Heart left ventricle (tissue), 13 donors: Measurements from ENCODE around the gene GSDME.

ENCODE experiments used
- CTCF ChIP-seq, 12 donors: fragments of 200-600 bp; sonication (generic) in 4 of 12; IDR thresholded peaks; one replicate each; pipeline versions ENCODE4 v1.5.0 to v1.8.0; 2018 to 2022; ENCODE audit warnings: antibody characterized with exemption in 12 of 12, mild to moderate bottlenecking in 5 of 12
- POLR2A ChIP-seq, 2 donors: fragments of 450-650 bp; IDR thresholded peaks; one replicate each; pipeline ENCODE4 v1.6.1; 2017; ENCODE audit warnings: antibody characterized with exemption in 2 of 2, mild to moderate bottlenecking in 2 of 2, moderate library complexity in 2 of 2
- donor health status: ischemic (EF 13 %, LVEDD 7.1; RV severe dilation, severe dysfunction).
- donor health status: DM: no; HTN: yes; CAD: no.
- donor health status: DM: no; HTN: no; CAD: no.
- donor health status: ischemic (EF 25% LVEDD 6.9; RV normal size, moderate dysfunction).
- donor health status: ischemic (EF 25% LVEDD 5.7; RV mildly dilated, moderate dysfunction).
- donor health status: ischemic (EF 35%, LVEDD 5.7; RV mildly dilated, moderate dysfunction).
- donor health status: nonischemic (EF 11% LVEDD 7.7; RV severe dilation, severe dysfunction).
- donor health status: DM: yes; HTN: yes; CAD: no.
- donor health status: PGD.
- donor health status: ischemic (EF 29% LVEDD 5.4; RV normal size, mild dysfunction).
- donor health status: nonischemic (EF 23%, LVEDD 6.1; RV moderate dilation, normal function).

- TF ChIP-seq CTCF (IDR thresholded peaks at IDR 0.05) (no peak), POLR2A (IDR thresholded peaks at IDR 0.05) (no peak)
These were observed 18.7 kb downstream of the GSDME start for GRCh38 chr7:24738577-24738976.
